SIG-M5 (cell line): ENCODE measurements around the gene IFT122.

ENCODE experiments used
- DNase-seq: peaks from one replicate; lab custom pipeline; 2025; lab: John Stamatoyannopoulos, UW

The IFT122 gene

GRCh38 chr3:129557548-129557894, 117.5 kb downstream of the IFT122 start:
- DNase-seq: no peak

GRCh38 chr3:129558081-129558771, 118.2 kb downstream of the IFT122 start:
- no peak for DNase-seq

GRCh38 chr3:129558772-129559564, 118.9 kb downstream of the IFT122 start:
- no peak for DNase-seq

DNA sequence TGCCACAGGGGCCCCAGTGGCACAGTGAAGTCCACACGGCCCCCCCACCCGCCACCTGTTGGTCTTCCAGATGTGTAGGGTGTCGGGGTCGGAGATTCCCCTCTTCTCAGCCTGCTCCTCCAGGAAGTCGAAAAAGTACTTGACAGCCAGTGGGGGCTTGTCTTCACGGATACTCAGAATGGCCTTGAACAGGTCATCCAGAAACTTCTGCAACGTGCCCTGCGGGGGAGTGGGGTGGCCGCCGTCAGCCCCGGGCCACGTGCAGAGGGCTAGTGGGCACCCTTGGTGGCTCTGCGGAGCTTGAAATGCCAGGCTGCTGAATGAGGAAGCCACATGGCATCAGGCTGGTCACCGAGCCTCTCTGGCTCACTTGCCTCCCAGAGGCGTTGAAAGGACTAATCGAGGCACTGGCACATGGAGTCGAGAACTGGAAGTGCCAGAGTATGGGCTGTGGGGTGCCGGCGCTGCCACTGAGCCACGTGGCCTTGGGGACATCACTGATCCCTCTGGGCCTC, 119.6 kb downstream of the IFT122 start:
- no peak for DNase-seq

DNA sequence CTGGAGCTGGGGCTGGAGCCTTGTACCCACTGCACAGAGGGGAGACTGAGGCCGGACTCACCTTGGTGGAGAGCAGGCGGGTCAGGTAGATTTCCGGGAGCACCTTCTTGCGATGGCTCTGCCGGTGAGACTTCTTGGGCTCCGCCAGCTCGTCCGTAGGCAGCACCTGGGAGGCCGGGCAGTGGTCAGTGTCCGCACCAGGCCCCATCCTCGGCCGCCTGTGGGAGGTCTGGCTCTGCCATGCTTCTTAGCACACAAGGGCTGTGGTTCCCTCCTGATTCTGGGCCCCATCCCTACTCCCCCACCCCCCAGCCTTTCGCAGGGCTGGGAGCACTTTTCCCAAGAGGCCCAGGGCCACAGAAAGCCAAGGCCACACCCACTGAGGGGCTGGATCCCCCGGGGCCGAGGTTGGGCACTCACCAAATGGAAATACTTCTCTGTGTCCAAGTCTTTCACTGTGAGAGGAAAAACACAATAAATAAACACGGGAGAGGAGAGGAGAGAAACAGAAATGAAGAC, 120.3 kb downstream of the IFT122 start:
- DNase-seq: no peak

- no peak for DNase-seq
Measured at GRCh38 chr3:129560911-129561594, 121.0 kb downstream of the IFT122 start.

GRCh38 chr3:129561619-129562248, 121.7 kb downstream of the IFT122 start:
- DNase-seq: no peak

DNA sequence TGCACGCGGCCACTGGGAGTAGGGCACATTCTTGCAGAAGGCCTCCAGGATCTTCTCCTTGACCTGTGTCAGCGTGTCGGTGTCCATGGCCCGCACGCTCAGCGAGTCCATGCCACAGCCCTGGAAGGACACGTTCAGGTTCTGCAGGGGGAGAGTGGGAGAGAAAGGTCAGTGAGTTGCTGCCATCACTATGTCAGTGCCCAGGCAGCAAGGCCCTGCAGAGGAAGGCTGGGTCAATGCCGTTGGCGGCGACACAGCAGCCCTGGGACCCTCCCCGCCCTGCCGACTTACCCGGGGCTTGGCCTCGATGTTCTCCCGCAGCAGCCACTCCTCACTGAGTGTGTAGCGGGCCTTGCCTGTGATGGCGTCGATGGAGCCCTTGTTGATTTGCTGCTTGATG, 122.8 kb downstream of the IFT122 start:
- no peak for DNase-seq

- no peak for DNase-seq
Measured at GRCh38 chr3:129563332-129563731, 123.3 kb downstream of the IFT122 start.

- no peak for DNase-seq
Measured at GRCh38 chr3:129563850-129564535, 124.0 kb downstream of the IFT122 start.

DNA sequence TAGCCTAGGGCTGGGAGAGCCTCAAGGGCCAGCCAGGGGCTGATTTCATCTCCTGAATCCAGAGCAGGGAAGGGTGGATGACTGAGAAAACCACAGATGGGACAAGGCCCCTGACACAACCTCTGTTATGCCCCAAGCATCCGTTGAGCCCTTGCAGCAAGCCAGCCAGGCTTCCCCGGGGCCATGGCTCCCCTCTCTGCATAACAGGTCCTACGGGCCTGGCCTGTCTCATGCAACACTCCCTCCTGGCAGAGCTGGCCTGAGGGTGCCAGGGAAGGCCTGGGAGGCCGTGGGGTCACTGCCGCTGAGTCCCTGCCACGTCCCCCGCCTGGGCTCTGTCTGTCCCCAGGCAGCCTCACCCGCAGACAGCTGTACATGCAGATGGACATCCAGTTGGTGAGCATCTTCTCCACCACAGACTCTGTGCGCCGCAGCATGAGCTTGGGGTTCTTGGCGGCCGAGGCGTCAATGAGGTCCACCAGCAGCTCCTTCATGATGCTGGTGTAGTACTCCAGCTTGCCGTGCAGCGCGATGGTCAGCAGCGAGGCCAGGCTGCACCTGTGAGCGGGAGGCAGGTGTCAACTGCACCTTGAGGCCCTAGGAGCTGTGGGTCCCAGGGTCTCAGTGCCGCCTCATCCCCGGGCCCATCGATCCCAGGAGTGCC, 125.1 kb downstream of the IFT122 start:
- DNase-seq: no peak

DNA sequence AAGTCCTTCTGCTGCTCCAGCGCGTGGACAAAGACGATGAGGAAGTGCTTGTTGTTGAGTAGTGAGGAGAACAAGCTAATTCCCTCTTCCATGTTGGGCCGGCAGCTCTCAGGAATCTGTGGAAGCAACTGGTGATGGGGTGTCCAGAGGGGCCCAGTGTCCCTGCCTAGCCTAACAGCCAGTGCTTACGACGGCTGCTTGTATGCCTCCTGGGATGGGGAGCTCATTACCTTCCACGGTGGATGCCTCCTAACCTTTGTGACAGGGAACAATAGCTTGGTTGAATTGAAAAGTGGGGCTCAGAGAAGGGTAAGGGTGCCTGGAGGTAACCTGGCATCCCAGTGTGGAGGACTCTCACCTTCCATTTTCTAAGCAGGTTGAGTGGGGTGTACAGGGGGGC, 125.9 kb downstream of the IFT122 start:
- no peak for DNase-seq

- DNase-seq: no peak
Measured at GRCh38 chr3:129567176-129567705, 127.2 kb downstream of the IFT122 start.

DNA sequence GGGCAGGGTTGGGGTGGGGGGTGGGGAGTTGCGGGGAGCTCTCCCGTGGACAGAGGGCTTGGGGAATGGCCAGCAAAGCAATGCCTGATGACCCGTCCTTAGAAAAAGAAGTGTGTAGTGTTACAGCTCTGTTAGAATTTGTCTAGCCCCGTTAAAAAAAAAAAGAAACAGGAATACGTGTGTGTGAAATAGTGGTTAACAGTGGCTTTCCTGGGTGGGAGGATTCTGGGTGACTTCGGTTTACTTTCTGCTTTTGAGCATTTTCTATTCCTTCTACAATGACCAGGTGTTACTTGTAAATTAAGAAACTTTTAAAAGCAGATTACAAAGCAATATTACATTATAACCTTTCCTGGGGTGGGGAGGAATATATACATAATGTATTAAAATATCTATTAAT, 127.9 kb downstream of the IFT122 start:
- no peak for DNase-seq

DNA sequence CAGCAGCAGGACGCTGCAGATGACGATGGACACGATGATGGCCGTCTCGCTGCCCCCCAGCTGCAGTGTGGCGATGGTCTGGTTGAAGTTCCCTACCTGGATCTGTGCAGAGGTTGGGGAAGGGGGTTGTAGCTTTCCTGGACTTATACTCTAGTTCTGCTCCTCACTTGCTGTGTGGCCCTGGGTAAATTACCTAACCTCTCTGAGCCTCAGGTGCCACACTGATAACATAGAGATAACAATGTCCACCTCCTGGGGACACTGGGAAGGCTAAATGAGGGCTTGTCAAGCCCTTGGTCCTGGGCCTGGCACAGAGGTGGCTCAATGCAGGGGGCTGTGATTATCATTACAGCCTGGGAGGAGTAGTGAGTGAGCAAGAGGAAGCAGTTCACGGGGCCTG, 129.8 kb downstream of the IFT122 start:
- no peak for DNase-seq
